HG03139 (cell line): ENCODE results near the gene NCBP1.

Experiments
- ATAC-seq: cut with Tn5 transposase; IDR thresholded peaks from one replicate; pipeline ENCODE4 v1.9.1; 2021; ENCODE audit not compliant: unreplicated experiment

NCBP1 gene

GRCh38 chr9:97706246-97706645, 72.6 kb downstream of the NCBP1 start:
- ATAC-seq, result no peak

- no peak for ATAC-seq
Observed at GRCh38 chr9:97710356-97711222, 77.0 kb downstream of the NCBP1 start.

- no peak for ATAC-seq
Observed at GRCh38 chr9:97711223-97711626, 77.6 kb downstream of the NCBP1 start.

- no peak for ATAC-seq
Observed at GRCh38 chr9:97714435-97714834, 80.8 kb downstream of the NCBP1 start.

GRCh38 chr9:97717866-97718265, 84.2 kb downstream of the NCBP1 start:
- ATAC-seq, result no peak

GRCh38 chr9:97721396-97721795, 87.8 kb downstream of the NCBP1 start:
- ATAC-seq, result no peak

- no peak for ATAC-seq
Observed at GRCh38 chr9:97722331-97722730, 88.7 kb downstream of the NCBP1 start.
